CD14-positive monocyte (primary cell): ENCODE data around the gene LSP1. TPM values are rescaled to one million over a fixed set of nuclear protein-coding genes. Genes with fewer than 3 reads are reported as not detected.
A peak's percentile ranks its signal among the peaks of the same experiment; 100 is the strongest.

ENCODE experiments used
- DNase-seq, 3 donors: peaks; one replicate each; pipeline ENCODE4 v3.0.0-alpha.2; 2011 to 2022
- H2AFZ ChIP-seq: 2 replicates; pipeline ENCODE4 v1.6.0; 2012; ENCODE audit warnings: mild to moderate bottlenecking, low read depth, low read length, inconsistent platforms; ENCODE audit not compliant: insufficient read depth, poor library complexity, severe bottlenecking
- H3K27ac ChIP-seq, 2 donors: 1 replicate in 1 of 2; 2 replicates in 1 of 2; pipeline ENCODE4 v1.5.1; 2012 to 2013; ENCODE audit warnings: low read length in 2 of 2, control low read depth in 1 of 2, inconsistent platforms in 1 of 2, low read depth in 1 of 2, mild to moderate bottlenecking in 1 of 2
- H3K27me3 ChIP-seq, 2 donors: one replicate each; pipeline versions ENCODE4 v1.6.0 to v1.6.1; 2011 to 2013; ENCODE audit warnings: low read length in 2 of 2; ENCODE audit not compliant: control insufficient read depth in 2 of 2, insufficient read depth in 2 of 2
- H3K36me3 ChIP-seq, 2 donors: replicated peaks in 1 of 2; 1 replicate in 1 of 2; 2 replicates in 1 of 2; pipeline versions ENCODE4 v1.5.1 to v1.6.1; 2012 to 2013; ENCODE audit warnings: low read length in 2 of 2, control low read depth in 1 of 2, inconsistent platforms in 1 of 2, mild to moderate bottlenecking in 1 of 2; ENCODE audit not compliant: insufficient read depth in 2 of 2, control insufficient read depth in 1 of 2
- H3K4me1 ChIP-seq, 2 donors: 1 replicate in 1 of 2; 2 replicates in 1 of 2; pipeline versions ENCODE4 v1.5.1 to v1.6.1; 2012 to 2013; ENCODE audit warnings: low read length in 2 of 2, control low read depth in 1 of 2, inconsistent platforms in 1 of 2, mild to moderate bottlenecking in 1 of 2, moderate library complexity in 1 of 2; ENCODE audit not compliant: insufficient read depth in 2 of 2, control insufficient read depth in 1 of 2
- H3K4me2 ChIP-seq: replicated peaks from 2 replicates; pipeline ENCODE3; 2012; ENCODE audit warnings: low read length, moderate library complexity, mild to moderate bottlenecking; ENCODE audit not compliant: poor library complexity, severe bottlenecking; ENCODE audit errors: extremely low read depth
- H3K4me3 ChIP-seq, 3 experiments: fragments of 200-600 bp in 1 of 3; sonication (generic) in 1 of 3; replicated peaks in 1 of 3; 1 replicate in 2 of 3; 2 replicates in 1 of 3; pipeline ENCODE4 v1.5.1; 2011 to 2013; ENCODE audit warnings: low read length in 3 of 3, mild to moderate bottlenecking in 3 of 3, control low read depth in 2 of 3, low read depth in 2 of 3, inconsistent platforms in 1 of 3, moderate library complexity in 1 of 3
- H3K79me2 ChIP-seq: 2 replicates; pipeline ENCODE4 v1.6.0; 2012; ENCODE audit warnings: mild to moderate bottlenecking, control low read depth, inconsistent platforms, low read length, moderate library complexity; ENCODE audit not compliant: insufficient read depth
- H3K9ac ChIP-seq: 2 replicates; pipeline ENCODE4 v1.6.0; 2017; ENCODE audit warnings: low read length, mild to moderate bottlenecking; ENCODE audit not compliant: insufficient read depth, poor library complexity, severe bottlenecking
- H3K9me3 ChIP-seq, 2 donors: replicated peaks in 1 of 2; 1 replicate in 1 of 2; 2 replicates in 1 of 2; pipeline versions ENCODE4 v1.5.1 to v1.6.1; 2012 to 2013; ENCODE audit warnings: low read length in 2 of 2, control low read depth in 1 of 2; ENCODE audit not compliant: control insufficient read depth in 1 of 2, insufficient read depth in 1 of 2
- H4K20me1 ChIP-seq: 2 replicates; pipeline ENCODE4 v1.6.0; 2012; ENCODE audit warnings: mild to moderate bottlenecking, low read length, control low read depth, moderate library complexity; ENCODE audit not compliant: insufficient read depth
- H3K27ac Mint-ChIP-seq, 7 donors: one replicate each; pipeline ENCODE4 v1.8.0; 2020; ENCODE audit warnings: mild to moderate bottlenecking in 7 of 7, mixed read lengths in 7 of 7, moderate library complexity in 6 of 7, inconsistent platforms in 2 of 7
- H3K27me3 Mint-ChIP-seq, 3 donors: one replicate each; pipeline ENCODE4 v1.8.0; 2021 to 2022; ENCODE audit warnings: low read depth in 3 of 3, mild to moderate bottlenecking in 3 of 3, mixed read lengths in 3 of 3, moderate library complexity in 3 of 3, inconsistent platforms in 1 of 3
- H3K36me3 Mint-ChIP-seq, 2 donors: one replicate each; pipeline ENCODE4 v1.8.0; 2020; ENCODE audit warnings: mixed read lengths in 2 of 2, inconsistent platforms in 1 of 2, mild to moderate bottlenecking in 1 of 2
- H3K4me1 Mint-ChIP-seq: one replicate; pipeline ENCODE4 v1.8.0; 2020; ENCODE audit warnings: mild to moderate bottlenecking, mixed read lengths
- H3K4me3 Mint-ChIP-seq, 2 donors: one replicate each; pipeline ENCODE4 v1.8.0; 2020; ENCODE audit warnings: mild to moderate bottlenecking in 2 of 2, mixed read lengths in 2 of 2, moderate library complexity in 1 of 2
- H3K9me3 Mint-ChIP-seq, 7 donors: one replicate each; pipeline ENCODE4 v1.8.0; 2020 to 2022; ENCODE audit warnings: mixed read lengths in 7 of 7, mild to moderate bottlenecking in 6 of 7, moderate library complexity in 6 of 7, inconsistent platforms in 2 of 7
- WGBS: methylation state at CpG from one replicate; pipeline ENCODE4 v1.1.5; 2013; ENCODE audit warnings: missing lambda C conversion rate; ENCODE audit not compliant: insufficient coverage; 5-methylcytosine and 5-hydroxymethylcytosine counted together
- intact Hi-C, 2 donors: fragments of 100-400 bp; cut with micrococcal nuclease; formaldehyde crosslinking; loops; one replicate each; pipeline versions ENCODE4 v1.15.0 to v1.15.1; 2023
- polyA plus RNA-seq, 3 donors: library from polyadenylated mRNA; depleted of rRNA in 1 of 3; unstranded in 2 of 3; stranded (reverse) in 1 of 3; fragments of 300-500 nt in 2 of 3; fragments of >200 nt in 1 of 3; fragmentation: Illumina TruSeq in 2 of 3; gene quantifications; 1 replicate in 2 of 3; 2 replicates in 1 of 3; pipeline ENCODE4 v1.2.3, GENCODE V29; 2012 to 2021
- TF ChIP-seq, protein P1 (sequence below): fragments of 200-600 bp; IDR thresholded peaks from one replicate; pipeline ENCODE4 v1.8.0; 2022; ENCODE audit warnings: antibody characterized with exemption, mild to moderate bottlenecking

LSP1 gene
- polyA plus RNA-seq, 3 donors = 387 to 646 (median 542) TPM

DNA sequence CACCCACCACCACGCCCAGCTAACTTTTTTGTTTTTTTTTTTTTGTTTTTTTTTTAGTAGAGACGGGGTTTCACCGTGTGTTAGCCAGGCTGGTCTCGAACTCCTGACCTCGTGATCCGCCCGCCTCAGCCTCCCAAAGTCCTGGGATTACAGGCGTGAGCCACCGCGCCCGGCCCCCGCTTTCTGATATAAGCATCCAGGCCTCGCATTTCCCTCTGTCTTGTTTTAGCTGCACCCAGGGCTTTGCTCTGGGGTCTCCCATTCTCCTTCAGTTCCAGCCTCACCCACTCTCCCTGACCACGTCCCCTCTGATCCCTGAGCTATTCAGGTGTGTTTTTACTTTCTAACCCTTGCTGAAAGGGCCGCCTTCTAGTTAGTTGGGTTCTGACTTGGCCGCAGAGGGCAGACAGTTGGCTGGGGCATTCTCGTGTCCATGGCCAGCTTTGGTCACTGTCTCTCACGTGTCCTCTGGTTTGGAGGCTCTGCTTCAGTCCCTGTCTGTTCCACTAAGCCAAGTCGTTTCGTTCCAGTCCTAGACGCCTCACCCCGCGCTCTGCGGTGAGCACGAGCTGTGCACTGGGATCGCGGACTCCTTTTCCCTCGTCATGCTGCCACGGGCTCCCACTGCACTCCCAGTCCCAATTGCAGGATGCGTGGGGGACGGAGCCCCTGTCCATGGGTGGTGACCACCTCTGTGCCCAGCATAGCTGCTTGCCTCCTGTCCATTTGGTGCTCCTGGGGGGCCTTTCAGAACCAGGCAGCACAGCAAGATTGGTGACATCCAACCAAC lies 60.6 kb downstream of the LSP1 start:
- Histone ChIP-seq H3K4me2 (no peak overlapping the region), H3K9me3 (no peaks in the 10 kb centered on the region), H3K79me2 (no peaks in the 10 kb centered on the region), H2AFZ (no peak overlapping the region), H3K9ac (no peak overlapping the region), H3K4me3 (no peak overlapping the region), H3K36me3 (no peaks in the 10 kb centered on the region), H4K20me1 (peaks cover 25% of the 10 kb centered on the region), H3K27me3 (no peaks in the 10 kb centered on the region), H3K27ac (no peak overlapping the region), H3K4me1 (peaks cover 11 to 15% of the 10 kb centered on the region in 2 donors)
- H3K27ac Mint-ChIP-seq = peak overlapping the region in 6 of 7 donors; percentile 12 to 86 (median 58)
- 94% methylated on average over 26 of the region's 31 CpGs for WGBS
- TF ChIP-seq, protein P1, sequence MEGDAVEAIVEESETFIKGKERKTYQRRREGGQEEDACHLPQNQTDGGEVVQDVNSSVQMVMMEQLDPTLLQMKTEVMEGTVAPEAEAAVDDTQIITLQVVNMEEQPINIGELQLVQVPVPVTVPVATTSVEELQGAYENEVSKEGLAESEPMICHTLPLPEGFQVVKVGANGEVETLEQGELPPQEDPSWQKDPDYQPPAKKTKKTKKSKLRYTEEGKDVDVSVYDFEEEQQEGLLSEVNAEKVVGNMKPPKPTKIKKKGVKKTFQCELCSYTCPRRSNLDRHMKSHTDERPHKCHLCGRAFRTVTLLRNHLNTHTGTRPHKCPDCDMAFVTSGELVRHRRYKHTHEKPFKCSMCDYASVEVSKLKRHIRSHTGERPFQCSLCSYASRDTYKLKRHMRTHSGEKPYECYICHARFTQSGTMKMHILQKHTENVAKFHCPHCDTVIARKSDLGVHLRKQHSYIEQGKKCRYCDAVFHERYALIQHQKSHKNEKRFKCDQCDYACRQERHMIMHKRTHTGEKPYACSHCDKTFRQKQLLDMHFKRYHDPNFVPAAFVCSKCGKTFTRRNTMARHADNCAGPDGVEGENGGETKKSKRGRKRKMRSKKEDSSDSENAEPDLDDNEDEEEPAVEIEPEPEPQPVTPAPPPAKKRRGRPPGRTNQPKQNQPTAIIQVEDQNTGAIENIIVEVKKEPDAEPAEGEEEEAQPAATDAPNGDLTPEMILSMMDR = no peak
- no peak overlapping the region for H3K4me3 Mint-ChIP-seq
- peaks cover 0 to 5% (median 0%) of the 10 kb centered on the region in 7 donors for H3K9me3 Mint-ChIP-seq
- peaks cover 2 to 4% of the 10 kb centered on the region in 2 donors for H3K36me3 Mint-ChIP-seq
- peaks cover 16% of the 10 kb centered on the region for H3K4me1 Mint-ChIP-seq
- intact Hi-C loops = loop anchor here (1.0 to 10.0 kb wide), 2 partner anchors 26 to 79 kb away; partner anchors contain the start of genes SYT8 (in 1 of the 2) and TNNI2 (in 1 of the 2)
- H3K27me3 Mint-ChIP-seq = peaks cover 1 to 8% (median 6%) of the 10 kb centered on the region in 3 donors
- DNase-seq = no peak

DNA sequence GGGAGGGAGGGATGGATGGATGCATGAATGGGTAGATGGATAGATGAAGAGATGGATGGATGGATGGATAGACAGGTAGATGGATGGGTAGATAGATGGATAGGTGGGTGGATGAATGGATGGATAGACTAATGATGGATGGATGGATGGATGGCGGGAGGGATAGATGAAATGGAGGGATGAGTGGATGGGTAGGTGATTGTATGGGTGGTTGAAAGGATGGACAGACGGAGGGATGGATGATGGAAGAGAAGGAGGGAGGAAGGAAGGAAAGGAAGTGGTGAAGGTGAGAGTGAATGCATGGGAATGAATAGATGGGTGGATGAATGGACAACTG lies 62.9 kb downstream of the LSP1 start:
- Histone ChIP-seq H3K9ac (no peak overlapping the region), H3K4me2 (no peak overlapping the region), H2AFZ (no peak overlapping the region), H3K4me1 (peaks cover 11 to 15% of the 10 kb centered on the region in 2 donors), H3K27me3 (no peaks in the 10 kb centered on the region), H3K79me2 (no peaks in the 10 kb centered on the region), H4K20me1 (peaks cover 25% of the 10 kb centered on the region), H3K4me3 (no peak overlapping the region), H3K9me3 (no peaks in the 10 kb centered on the region), H3K27ac (no peak overlapping the region), H3K36me3 (no peaks in the 10 kb centered on the region)
- peaks cover 2% of the 10 kb centered on the region in 2 donors for H3K36me3 Mint-ChIP-seq
- H3K27me3 Mint-ChIP-seq = peaks cover 5 to 6% (median 5%) of the 10 kb centered on the region in 3 donors
- H3K9me3 Mint-ChIP-seq = peaks cover 0 to 5% (median 0%) of the 10 kb centered on the region in 7 donors
- 100% methylated on average over 2 of the region's 2 CpGs for WGBS
- TF ChIP-seq, protein P1 = no peak
- H3K4me3 Mint-ChIP-seq = no peak overlapping the region
- peaks cover 14% of the 10 kb centered on the region for H3K4me1 Mint-ChIP-seq
- intact Hi-C loops = loop anchor here (1.0 to 10.0 kb wide), 4 partner anchors 22 to 81 kb away; partner anchors contain the start of genes SYT8 (in 1 of the 2) and TNNI2 (in 1 of the 2)
- no peak for DNase-seq
- H3K27ac Mint-ChIP-seq = peak overlapping the region in 1 of 7 donors; percentile 46
